Peyer's patch (tissue), 4 donors: ENCODE data around the gene LANCL3.

Experiments used
- POLR2A ChIP-seq, 2 donors: fragments of 450-650 bp; IDR thresholded peaks; one replicate each; pipeline ENCODE4 v1.5.1; 2017; ENCODE audit warnings: antibody characterized with exemption in 2 of 2, mild to moderate bottlenecking in 2 of 2, moderate library complexity in 2 of 2
- TF ChIP-seq, protein P1 (sequence below), 6 experiments: fragments of 450-650 bp in 4 of 6; fragments of 200-600 bp in 2 of 6; sonication (generic) in 1 of 6; IDR thresholded peaks; one replicate each; pipeline ENCODE4 v1.5.1; 2017 to 2019; ENCODE audit warnings: antibody characterized with exemption in 6 of 6, mild to moderate bottlenecking in 3 of 6, moderate library complexity in 1 of 6

DNA sequence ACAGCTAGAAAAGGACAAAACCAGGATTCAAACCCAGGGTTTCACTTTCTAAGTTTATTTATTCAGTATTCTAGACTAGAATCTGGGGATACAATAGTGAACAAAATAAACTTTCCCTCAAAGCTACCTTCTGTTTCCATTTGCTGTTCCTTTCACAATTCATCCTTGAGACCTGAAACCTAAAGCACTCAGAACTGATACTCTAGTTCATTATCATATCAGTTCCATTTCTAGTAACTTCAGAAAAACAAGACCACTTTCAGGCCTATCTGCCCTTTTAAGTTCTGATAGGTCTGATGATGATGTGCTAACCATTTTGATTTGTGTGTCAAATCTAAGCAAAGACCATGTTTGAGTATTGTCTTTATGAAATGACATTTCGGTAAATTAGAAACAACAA is 106.3 kb downstream of the LANCL3 start:
- TF ChIP-seq POLR2A (IDR thresholded peaks at IDR 0.05): no peak
- TF ChIP-seq, protein P1, sequence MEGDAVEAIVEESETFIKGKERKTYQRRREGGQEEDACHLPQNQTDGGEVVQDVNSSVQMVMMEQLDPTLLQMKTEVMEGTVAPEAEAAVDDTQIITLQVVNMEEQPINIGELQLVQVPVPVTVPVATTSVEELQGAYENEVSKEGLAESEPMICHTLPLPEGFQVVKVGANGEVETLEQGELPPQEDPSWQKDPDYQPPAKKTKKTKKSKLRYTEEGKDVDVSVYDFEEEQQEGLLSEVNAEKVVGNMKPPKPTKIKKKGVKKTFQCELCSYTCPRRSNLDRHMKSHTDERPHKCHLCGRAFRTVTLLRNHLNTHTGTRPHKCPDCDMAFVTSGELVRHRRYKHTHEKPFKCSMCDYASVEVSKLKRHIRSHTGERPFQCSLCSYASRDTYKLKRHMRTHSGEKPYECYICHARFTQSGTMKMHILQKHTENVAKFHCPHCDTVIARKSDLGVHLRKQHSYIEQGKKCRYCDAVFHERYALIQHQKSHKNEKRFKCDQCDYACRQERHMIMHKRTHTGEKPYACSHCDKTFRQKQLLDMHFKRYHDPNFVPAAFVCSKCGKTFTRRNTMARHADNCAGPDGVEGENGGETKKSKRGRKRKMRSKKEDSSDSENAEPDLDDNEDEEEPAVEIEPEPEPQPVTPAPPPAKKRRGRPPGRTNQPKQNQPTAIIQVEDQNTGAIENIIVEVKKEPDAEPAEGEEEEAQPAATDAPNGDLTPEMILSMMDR (IDR thresholded peaks at IDR 0.05): no peak
